Esophagus (tissue), 2 donors: ENCODE data around the gene TIGD3. TPM values are rescaled to one million over a fixed set of nuclear protein-coding genes. Genes with fewer than 3 reads are reported as not detected.

Experiments used
- H3K27ac ChIP-seq, 2 donors: one replicate each; pipeline ENCODE4 v1.5.1; 2013; ENCODE audit warnings: low read depth in 2 of 2, mild to moderate bottlenecking in 2 of 2, inconsistent platforms in 1 of 2, low read length in 1 of 2, moderate library complexity in 1 of 2
- H3K27me3 ChIP-seq, 2 donors: one replicate each; pipeline ENCODE4 v1.6.1; 2013; ENCODE audit warnings: low read length in 2 of 2, control low read depth in 1 of 2, mild to moderate bottlenecking in 1 of 2; ENCODE audit not compliant: insufficient read depth in 2 of 2, control insufficient read depth in 1 of 2
- H3K36me3 ChIP-seq, 2 donors: one replicate each; pipeline ENCODE4 v1.6.1; 2013; ENCODE audit warnings: low read length in 1 of 2; ENCODE audit not compliant: control insufficient read depth in 2 of 2, insufficient read depth in 2 of 2
- H3K4me1 ChIP-seq, 2 donors: one replicate each; pipeline ENCODE4 v1.6.1; 2013; ENCODE audit warnings: low read length in 1 of 2; ENCODE audit not compliant: control insufficient read depth in 2 of 2, insufficient read depth in 2 of 2
- H3K4me3 ChIP-seq, 2 donors: one replicate each; pipeline ENCODE4 v1.5.1; 2013; ENCODE audit warnings: low read length in 2 of 2, mild to moderate bottlenecking in 2 of 2, low read depth in 1 of 2, moderate library complexity in 1 of 2
- H3K9me3 ChIP-seq, 2 donors: one replicate each; pipeline ENCODE4 v1.6.1; 2013; ENCODE audit warnings: mild to moderate bottlenecking in 2 of 2, low read depth in 1 of 2, low read length in 1 of 2, moderate library complexity in 1 of 2; ENCODE audit not compliant: control insufficient read depth in 2 of 2, insufficient read depth in 1 of 2
- WGBS, 2 donors: extraction: QIAGEN DNeasy Blood & Tissue Kit; methylation state at CpG; one replicate each; pipeline ENCODE4 v1.1.7; 2013; 5-methylcytosine and 5-hydroxymethylcytosine counted together
- polyA plus RNA-seq, 2 donors: library from polyadenylated mRNA; stranded (reverse); fragments of 200-250 nt; gene quantifications; one replicate each; pipeline ENCODE4 v1.2.3, GENCODE V29; 2013
- donor health status: healthy with polysubstance abuse.
- donor health status: Bipolar disorder and iron deficiency.

Gene TIGD3
- polyA plus RNA-seq, 2 donors, result 0.10 to 0.16 TPM

DNA sequence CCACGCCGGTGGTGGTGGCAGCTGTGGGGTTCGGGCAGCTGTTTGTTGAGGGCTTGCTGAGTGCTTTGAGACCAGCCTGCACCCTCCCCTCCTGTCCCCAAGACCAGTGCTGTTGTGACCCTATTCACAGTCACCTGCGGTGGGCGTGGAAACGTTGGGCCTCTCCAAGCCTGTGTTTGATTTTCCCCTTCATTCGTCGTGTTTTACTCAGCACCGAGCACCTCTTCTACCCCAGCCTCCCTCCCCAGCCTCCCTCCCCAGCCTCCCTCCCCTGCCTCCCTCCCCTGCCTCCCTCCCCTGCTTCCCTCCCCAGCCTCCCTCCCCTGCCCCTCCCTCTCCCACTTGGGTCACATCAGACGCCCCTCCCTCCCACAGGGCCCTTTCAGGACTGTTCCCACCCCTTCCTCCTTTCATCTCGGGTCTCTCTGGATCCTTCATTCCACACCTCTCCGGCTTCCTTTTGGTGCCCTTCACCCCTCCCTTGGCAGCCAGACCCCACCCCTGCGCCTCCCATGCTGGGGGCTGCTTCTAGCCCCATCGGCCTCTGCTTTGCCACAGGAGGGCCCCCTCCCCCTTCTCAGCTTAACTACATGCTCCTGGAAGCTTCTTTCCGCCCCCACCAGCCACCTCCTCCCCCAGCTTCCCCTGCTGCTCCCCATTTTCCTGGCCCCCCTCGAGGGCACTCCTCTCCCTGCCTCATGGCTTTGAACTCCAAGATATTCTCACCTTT is 46.7 kb downstream of the TIGD3 start:
- Histone ChIP-seq H3K27me3 (no peaks in the 10 kb centered on the region), H3K4me1 (no peaks in the 10 kb centered on the region), H3K36me3 (peaks cover 24 to 65% of the 10 kb centered on the region in 2 donors), H3K4me3 (no peak overlapping the region), H3K9me3 (no peaks in the 10 kb centered on the region), H3K27ac (no peak overlapping the region)
- 77% methylated on average over 13 to 16 of the region's 16 CpGs for WGBS, 2 donors

DNA sequence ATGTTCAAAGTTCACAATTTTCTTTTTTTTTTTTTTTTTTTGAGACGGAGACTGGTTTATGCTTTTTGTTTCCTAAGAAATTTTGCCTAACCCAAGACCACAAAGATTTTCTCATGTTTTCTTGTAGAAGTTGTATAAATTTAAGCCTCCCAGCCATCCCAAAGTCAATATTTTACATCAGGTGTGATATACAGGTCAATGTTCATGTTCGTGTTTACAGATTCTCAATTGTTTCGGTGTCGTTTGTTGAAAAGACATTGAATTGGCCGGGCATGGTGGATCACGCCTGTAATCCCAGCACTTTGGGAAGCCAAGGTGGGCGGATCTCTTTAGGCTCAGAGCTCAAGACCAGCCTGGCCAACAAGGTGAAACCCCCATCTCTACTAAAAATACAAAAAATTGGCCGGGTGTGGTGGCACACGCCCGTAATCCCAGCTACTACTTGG is 47.3 kb downstream of the TIGD3 start:
- Histone ChIP-seq H3K9me3 (no peaks in the 10 kb centered on the region), H3K27ac (no peak overlapping the region), H3K4me1 (no peaks in the 10 kb centered on the region), H3K36me3 (peaks cover 24 to 59% of the 10 kb centered on the region in 2 donors), H3K27me3 (no peaks in the 10 kb centered on the region), H3K4me3 (no peak overlapping the region)
- WGBS, 2 donors, result 70 to 73% methylated on average over 10 of the region's 10 CpGs

DNA sequence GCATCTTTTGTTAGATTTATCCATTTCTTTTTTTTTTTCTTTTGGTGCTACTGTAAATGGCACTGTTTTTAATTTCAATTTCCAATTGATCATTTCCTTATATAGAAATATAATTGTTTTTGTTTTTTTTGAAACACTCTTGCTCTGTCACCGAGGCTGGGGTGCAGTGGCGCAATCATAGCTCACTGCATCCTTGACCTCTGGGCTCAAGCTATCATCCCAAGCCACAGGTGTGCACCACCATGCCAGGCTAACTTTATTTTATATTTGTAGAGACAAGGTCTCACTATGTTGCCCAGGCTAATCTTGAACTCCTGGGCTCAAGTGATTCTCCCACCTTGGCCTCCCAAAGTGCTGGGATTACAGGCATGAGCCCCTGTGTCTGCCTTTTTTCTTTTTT is 48.2 kb downstream of the TIGD3 start:
- no peaks in the 10 kb centered on the region for H3K27me3 ChIP-seq
- no peak overlapping the region for H3K4me3 ChIP-seq
- H3K27ac ChIP-seq, result no peak overlapping the region
- no peaks in the 10 kb centered on the region for H3K9me3 ChIP-seq
- peaks cover 24 to 51% of the 10 kb centered on the region in 2 donors for H3K36me3 ChIP-seq
- 82 to 85% methylated on average over 2 of the region's 2 CpGs for WGBS, 2 donors
- no peaks in the 10 kb centered on the region for H3K4me1 ChIP-seq

DNA sequence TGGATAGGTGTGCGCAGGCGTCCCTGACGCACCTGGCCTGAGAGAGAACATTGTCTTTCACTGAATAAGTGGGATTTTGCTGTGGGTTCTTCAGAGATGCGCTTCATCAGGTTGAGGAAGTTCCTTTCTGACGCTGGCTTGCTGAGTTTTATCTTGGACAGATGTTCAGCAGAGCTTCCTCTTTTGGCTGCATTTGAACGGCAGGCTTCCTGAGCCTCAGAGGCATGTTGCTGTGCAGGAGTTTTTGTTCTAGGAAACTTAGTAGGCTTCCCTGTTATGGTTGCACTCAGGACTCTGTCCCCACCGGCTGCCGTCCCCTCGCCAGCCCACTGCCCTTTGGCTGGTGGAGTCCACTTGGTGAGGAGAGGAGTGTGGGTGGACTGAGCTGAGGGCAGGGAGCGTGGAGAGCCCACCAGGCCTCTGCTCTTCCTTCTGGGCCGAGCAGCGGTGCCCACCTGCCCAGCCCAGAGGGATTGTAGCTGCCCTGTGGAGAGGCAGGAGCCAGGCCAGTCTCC is 49.1 kb downstream of the TIGD3 start:
- 76 to 77% methylated on average over 10 to 12 of the region's 12 CpGs for WGBS, 2 donors
- H3K27ac ChIP-seq, result peak overlapping the region in 1 of 2 donors; percentile 42
- H3K36me3 ChIP-seq, result peaks cover 19 to 46% of the 10 kb centered on the region in 2 donors

DNA sequence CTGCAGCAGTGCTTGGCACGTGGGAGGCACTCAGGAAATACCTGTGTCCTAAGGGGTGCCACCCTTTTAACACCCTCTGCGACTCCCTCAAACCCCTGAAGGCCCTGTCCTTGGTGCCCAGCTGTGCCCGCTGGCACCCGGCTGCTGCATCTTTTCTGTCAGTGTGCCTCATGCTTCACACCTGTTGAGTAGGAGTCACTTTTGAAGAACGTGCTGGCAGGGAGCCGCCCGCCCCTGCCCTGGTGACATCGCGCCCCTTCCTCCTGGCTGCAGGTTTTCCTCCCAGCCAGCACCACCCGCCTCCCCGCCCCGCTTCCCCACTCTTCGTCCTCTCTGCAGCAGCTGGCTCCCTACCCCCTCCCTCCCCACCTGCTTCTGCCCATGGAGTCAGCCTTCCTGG is 49.7 kb downstream of the TIGD3 start:
- Histone ChIP-seq H3K4me1 (no peaks in the 10 kb centered on the region), H3K4me3 (no peak overlapping the region), H3K9me3 (no peaks in the 10 kb centered on the region), H3K27ac (peak overlapping the region in 1 of 2 donors; percentile 42), H3K36me3 (peaks cover 19 to 48% of the 10 kb centered on the region in 2 donors), H3K27me3 (no peaks in the 10 kb centered on the region)
- WGBS, 2 donors, result 75 to 77% methylated on average over 13 of the region's 13 CpGs

More for the DNA sequence above, 49.1 kb downstream of the TIGD3 start:
- H3K27me3 ChIP-seq, result no peaks in the 10 kb centered on the region
- no peak overlapping the region for H3K4me3 ChIP-seq
- no peaks in the 10 kb centered on the region for H3K9me3 ChIP-seq
- no peaks in the 10 kb centered on the region for H3K4me1 ChIP-seq

DNA sequence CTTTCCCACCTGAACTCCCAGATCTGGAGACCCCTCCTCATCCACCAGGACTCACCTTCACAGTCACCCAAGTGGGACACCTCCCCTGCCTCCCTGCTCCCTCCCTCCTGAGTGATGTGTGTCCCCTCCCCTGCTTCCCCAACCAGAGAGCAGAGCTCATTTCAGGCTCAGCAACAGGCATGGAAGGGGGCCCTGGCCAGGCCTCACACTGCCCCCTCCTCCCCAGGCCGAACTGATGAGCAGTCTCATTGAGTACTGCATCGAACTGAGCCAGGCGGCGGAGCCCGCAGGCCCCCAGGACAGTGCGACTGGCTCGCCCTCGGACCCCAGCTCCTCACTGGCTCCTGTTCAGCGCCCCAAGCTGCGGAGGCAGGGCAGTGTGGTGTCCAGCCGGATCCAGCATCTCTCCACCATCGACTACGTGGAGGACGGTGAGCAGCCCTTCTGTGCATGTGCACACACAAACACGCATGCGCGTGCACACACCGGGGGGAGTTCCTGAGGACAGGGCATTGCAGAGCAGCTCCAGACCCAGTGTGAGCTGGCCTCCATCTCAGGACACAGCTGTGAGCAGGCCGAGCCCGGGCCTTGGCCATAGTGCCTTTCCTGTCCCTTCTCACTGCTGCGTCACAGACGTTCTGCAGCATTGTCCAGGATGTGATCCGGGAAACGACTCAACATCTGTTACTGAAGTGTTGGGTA is 50.2 kb downstream of the TIGD3 start:
- Histone ChIP-seq H3K27me3 (no peaks in the 10 kb centered on the region), H3K36me3 (peaks cover 17 to 49% of the 10 kb centered on the region in 2 donors), H3K4me1 (no peaks in the 10 kb centered on the region), H3K4me3 (no peak overlapping the region), H3K27ac (peak overlapping the region in 1 of 2 donors; percentile 8), H3K9me3 (no peaks in the 10 kb centered on the region)
- 91% methylated on average over 24 of the region's 24 CpGs for WGBS, 2 donors

Other genes with a start within 250 kb of the TIGD3 start
- 10 to 100 TPM; 48.3 to 68.3 TPM for gene TM7SF2, start 242.9 kb upstream of the TIGD3 start, polyA plus RNA-seq
- 10 to 100 TPM; 12.4 to 13.3 TPM for gene ZNHIT2, start 237.1 kb upstream of the TIGD3 start, polyA plus RNA-seq
- 100 to 1,000 TPM; 789 to 817 TPM for gene FAU, start 232.6 kb upstream of the TIGD3 start, polyA plus RNA-seq
- gene MRPL49, start 232.4 kb upstream of the TIGD3 start, polyA plus RNA-seq, result 10 to 100 TPM; 18.9 to 44.3 TPM
- gene SYVN1, start 220.2 kb upstream of the TIGD3 start, polyA plus RNA-seq, result 10 to 100 TPM; 16.4 to 17.8 TPM
- not detected for gene SPDYC, start 184.5 kb upstream of the TIGD3 start, polyA plus RNA-seq
- gene CAPN1, start 172.8 kb upstream of the TIGD3 start, polyA plus RNA-seq, result 100 to 1,000 TPM; 323 to 450 TPM
- 1 to 10 TPM; 8.5 to 9.2 TPM for gene POLA2, start 92.8 kb upstream of the TIGD3 start, polyA plus RNA-seq
- gene CDC42EP2, start 39.9 kb upstream of the TIGD3 start, polyA plus RNA-seq, result 1 to 10 TPM; 4.4 to 4.7 TPM
- gene DPF2, start 20.9 kb upstream of the TIGD3 start, polyA plus RNA-seq, result 10 to 100 TPM; 12.2 to 17.4 TPM
- 1 to 10 TPM; 2.4 to 6.0 TPM for gene SLC25A45, start 27.9 kb downstream of the TIGD3 start, polyA plus RNA-seq
- 10 to 100 TPM; 25.2 to 27.8 TPM for gene FRMD8, start 31.9 kb downstream of the TIGD3 start, polyA plus RNA-seq
- 1,000 to 10,000 TPM in 1 of 2 donors, 100 to 1,000 TPM in 1; 536 to 1,203 TPM for gene NEAT1, start 68.0 kb downstream of the TIGD3 start, polyA plus RNA-seq
- 1,000 to 10,000 TPM in 1 of 2 donors, 10 to 100 TPM in 1; 94.9 to 1,950 TPM for gene MALAT1, start 144.3 kb downstream of the TIGD3 start, polyA plus RNA-seq
- gene SCYL1, start 170.3 kb downstream of the TIGD3 start, polyA plus RNA-seq, result 10 to 100 TPM; 41.8 to 52.4 TPM
- 10 to 100 TPM; 32.8 to 36.4 TPM for gene LTBP3, start 203.6 kb downstream of the TIGD3 start, polyA plus RNA-seq
- gene ZNRD2, start 215.7 kb downstream of the TIGD3 start, polyA plus RNA-seq, result 10 to 100 TPM; 38.9 to 52.1 TPM
- gene FAM89B, start 217.8 kb downstream of the TIGD3 start, polyA plus RNA-seq, result 10 to 100 TPM; 27.9 to 36.5 TPM
- gene EHBP1L1, start 221.3 kb downstream of the TIGD3 start, polyA plus RNA-seq, result 10 to 100 TPM; 54.4 to 61.6 TPM
- 10 to 100 TPM; 18.4 to 19.8 TPM for gene KCNK7, start 241.0 kb downstream of the TIGD3 start, polyA plus RNA-seq